ENCODE data around the gene ZNF609.

Gene ZNF609

GRCh38 chr15:64460206-64460723, at the start of gene ZNF609:
Gene ZNF609, plus strand, starts transcription at chr15:64460578. Its CDS starts 38,842 bp downstream, at chr15:64499420.
- peak; percentile 70 for DNase-seq

GRCh38 chr15:64412216-64412615, 48.2 kb upstream of the ZNF609 start:
- no peak for DNase-seq

GRCh38 chr15:64422697-64423096, 37.7 kb upstream of the ZNF609 start:
- no peak for DNase-seq

GRCh38 chr15:64423970-64424369, 36.4 kb upstream of the ZNF609 start:
- peak; percentile 37 for DNase-seq

GRCh38 chr15:64425221-64425620, 35.2 kb upstream of the ZNF609 start:
- DNase-seq, result no peak

GRCh38 chr15:64426845-64427465, 33.4 kb upstream of the ZNF609 start:
- peak; percentile 33 for DNase-seq

GRCh38 chr15:64429448-64429847, 30.9 kb upstream of the ZNF609 start:
- no peak for DNase-seq

GRCh38 chr15:64430000-64430735, 30.2 kb upstream of the ZNF609 start:
- peak; percentile 97 for DNase-seq

GRCh38 chr15:64437982-64438381, 22.4 kb upstream of the ZNF609 start:
- DNase-seq, result no peak

GRCh38 chr15:64438653-64439447, 21.5 kb upstream of the ZNF609 start:
- DNase-seq, result no peak

- DNase-seq, result no peak
Observed at GRCh38 chr15:64441852-64442251, 18.5 kb upstream of the ZNF609 start.

GRCh38 chr15:64443016-64443415, 17.4 kb upstream of the ZNF609 start:
- no peak for DNase-seq

- DNase-seq, result no peak
Observed at GRCh38 chr15:64443747-64444621, 16.4 kb upstream of the ZNF609 start.

- no peak for DNase-seq
Observed at GRCh38 chr15:64444836-64445235, 15.5 kb upstream of the ZNF609 start.

GRCh38 chr15:64447536-64448315, 12.7 kb upstream of the ZNF609 start:
- peak; percentile 73 for DNase-seq

- DNase-seq, result no peak
Observed at GRCh38 chr15:64452988-64453688, 7.2 kb upstream of the ZNF609 start.

- no peak for DNase-seq
Observed at GRCh38 chr15:64453689-64454037, 6.7 kb upstream of the ZNF609 start.

GRCh38 chr15:64454282-64454681, 6.1 kb upstream of the ZNF609 start:
- no peak for DNase-seq

GRCh38 chr15:64455961-64456371, 4.4 kb upstream of the ZNF609 start:
- peak; percentile 90 for DNase-seq

GRCh38 chr15:64456634-64457108, 3.7 kb upstream of the ZNF609 start:
- DNase-seq, result peak; percentile 71

All from MV-4-11 (cell line).